PFSK-1 (cell line): ENCODE results near the gene SLN.

Experiments used
- FOXP2 ChIP-seq: optimal IDR thresholded peaks from 2 replicates; pipeline ENCODE3; 2011; ENCODE audit warnings: borderline replicate concordance, control low read depth, inconsistent platforms; ENCODE audit not compliant: insufficient read depth; ENCODE audit errors: extremely low read length, extremely low read depth
- POLR2AphosphoS5 ChIP-seq: IDR thresholded peaks from 2 replicates; pipeline ENCODE4 v1.6.1; 2012; ENCODE audit warnings: low read depth, mild to moderate bottlenecking, control low read depth, low read length, moderate library complexity
- REST ChIP-seq, 2 experiments: IDR thresholded peaks; 2 replicates each; pipeline versions ENCODE4 v1.6.1 to v1.8.0; 2011 to 2012; ENCODE audit warnings: low read depth in 2 of 2, low read length in 2 of 2, control low read depth in 1 of 2, inconsistent platforms in 1 of 2, mild to moderate bottlenecking in 1 of 2, moderate library complexity in 1 of 2; ENCODE audit not compliant: insufficient read depth in 1 of 2
- SIN3A ChIP-seq: IDR thresholded peaks from 2 replicates; pipeline ENCODE4 v1.6.1; 2012; ENCODE audit warnings: mild to moderate bottlenecking, low read length, moderate library complexity, borderline replicate concordance; ENCODE audit not compliant: insufficient read depth
- TAF1 ChIP-seq: IDR thresholded peaks from 2 replicates; pipeline ENCODE4 v1.6.1; 2012; ENCODE audit warnings: low read length, control low read depth, borderline replicate concordance; ENCODE audit not compliant: insufficient read depth

Gene SLN

GRCh38 chr11:107743191-107743590 is 31.3 kb upstream of the SLN start:
- no peak for TF ChIP-seq FOXP2
- TF ChIP-seq TAF1 = no peak

- no peak for TF ChIP-seq REST (IDR thresholded peaks at IDR 0.05; ENCODE audit: insufficient read depth in 1 of 2, low read depth in 2 of 2, low read length in 2 of 2)
- TF ChIP-seq POLR2AphosphoS5 = no peak
- TF ChIP-seq FOXP2 = no peak
- TF ChIP-seq SIN3A = no peak
- no peak for TF ChIP-seq TAF1
Measured at GRCh38 chr11:107741044-107741823, 29.4 kb upstream of the SLN start.

GRCh38 chr11:107740271-107740670 is 28.4 kb upstream of the SLN start:
- TF ChIP-seq REST (IDR thresholded peaks at IDR 0.05; ENCODE audit: insufficient read depth in 1 of 2, low read depth in 2 of 2, low read length in 2 of 2) (no peak), TAF1 (no peak), POLR2AphosphoS5 (no peak), FOXP2 (no peak), SIN3A (no peak)

- TF ChIP-seq POLR2AphosphoS5 (no peak), REST (IDR thresholded peaks at IDR 0.05; ENCODE audit: insufficient read depth in 1 of 2, low read depth in 2 of 2, low read length in 2 of 2) (no peak), FOXP2 (no peak), TAF1 (no peak), SIN3A (no peak)
Measured at GRCh38 chr11:107736546-107736945, 24.7 kb upstream of the SLN start.

GRCh38 chr11:107733518-107733917 is 21.7 kb upstream of the SLN start:
- TF ChIP-seq REST (IDR thresholded peaks at IDR 0.05; ENCODE audit: insufficient read depth in 1 of 2, low read depth in 2 of 2, low read length in 2 of 2) (no peak), SIN3A (no peak), TAF1 (no peak), POLR2AphosphoS5 (no peak), FOXP2 (no peak)
